MM.1S (cell line): ENCODE measurements around the gene TGFB1I1.
"Not testable (repeated sequence)": the region's sequence is repeated elsewhere in the genome, so short reads cannot be mapped to it uniquely, and the experiment has no call there.

Source experiments
- EZH2 ChIP-seq: fragments of 300-600 bp; sonication (generic); optimal IDR thresholded peaks from 2 replicates; pipeline ENCODE3; 2017; ENCODE audit warnings: low read depth, mild to moderate bottlenecking, antibody characterized with exemption, low read length, mixed read lengths
- EZH2phosphoT487 ChIP-seq: fragments of 300-600 bp; sonication (generic); IDR thresholded peaks from 2 replicates; pipeline ENCODE4 v1.6.1; 2018; ENCODE audit warnings: antibody characterized with exemption, low read length
- TF ChIP-seq, protein P1 (sequence below): fragments of 300-600 bp; sonication (generic); IDR thresholded peaks from 2 replicates; pipeline ENCODE4 v1.5.1; 2016; ENCODE audit warnings: antibody characterized with exemption, low read length, mixed read lengths

DNA sequence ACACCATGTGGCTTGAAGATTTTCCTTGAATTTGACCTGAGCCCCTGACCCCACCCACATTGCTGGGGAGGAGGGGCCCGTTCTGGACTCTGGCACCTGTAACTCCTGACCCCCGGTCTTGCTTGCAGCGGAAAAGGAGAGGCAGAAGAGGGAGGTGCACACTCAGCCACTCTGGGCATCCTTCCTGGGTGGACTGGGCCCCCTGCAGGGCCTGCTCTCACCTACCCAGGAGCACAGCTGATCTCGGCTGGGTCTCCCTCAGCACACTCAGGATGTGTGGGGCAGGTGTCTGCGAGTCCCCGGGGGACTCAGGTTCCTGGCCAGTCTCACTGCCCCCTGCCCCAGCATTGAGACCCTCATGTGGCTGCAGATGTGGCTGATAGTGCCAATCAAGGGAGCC is 51.8 kb downstream of the TGFB1I1 start:
- TF ChIP-seq, protein P1, sequence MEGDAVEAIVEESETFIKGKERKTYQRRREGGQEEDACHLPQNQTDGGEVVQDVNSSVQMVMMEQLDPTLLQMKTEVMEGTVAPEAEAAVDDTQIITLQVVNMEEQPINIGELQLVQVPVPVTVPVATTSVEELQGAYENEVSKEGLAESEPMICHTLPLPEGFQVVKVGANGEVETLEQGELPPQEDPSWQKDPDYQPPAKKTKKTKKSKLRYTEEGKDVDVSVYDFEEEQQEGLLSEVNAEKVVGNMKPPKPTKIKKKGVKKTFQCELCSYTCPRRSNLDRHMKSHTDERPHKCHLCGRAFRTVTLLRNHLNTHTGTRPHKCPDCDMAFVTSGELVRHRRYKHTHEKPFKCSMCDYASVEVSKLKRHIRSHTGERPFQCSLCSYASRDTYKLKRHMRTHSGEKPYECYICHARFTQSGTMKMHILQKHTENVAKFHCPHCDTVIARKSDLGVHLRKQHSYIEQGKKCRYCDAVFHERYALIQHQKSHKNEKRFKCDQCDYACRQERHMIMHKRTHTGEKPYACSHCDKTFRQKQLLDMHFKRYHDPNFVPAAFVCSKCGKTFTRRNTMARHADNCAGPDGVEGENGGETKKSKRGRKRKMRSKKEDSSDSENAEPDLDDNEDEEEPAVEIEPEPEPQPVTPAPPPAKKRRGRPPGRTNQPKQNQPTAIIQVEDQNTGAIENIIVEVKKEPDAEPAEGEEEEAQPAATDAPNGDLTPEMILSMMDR: not testable (repeated sequence)
- not testable (repeated sequence) for TF ChIP-seq EZH2phosphoT487, EZH2
